ENCODE data around the gene MCM7. TPM values are rescaled to one million over a fixed set of nuclear protein-coding genes. Genes with fewer than 3 reads are reported as not detected.

Gene MCM7
- total RNA-seq, 4 donors from 2014 or later, result 31.8 to 67.3 (median 63.1) TPM

- 93 to 95% methylated on average over 4 to 6 of the region's 9 CpGs for WGBS, 2 donors
- H3K4me3 ChIP-seq, result no peak overlapping the region
- no peak for TF ChIP-seq CTCF (IDR thresholded peaks at IDR 0.05)
- no peak for TF ChIP-seq POLR2A (IDR thresholded peaks at IDR 0.05)
These were observed 37.0 kb downstream of the MCM7 start for GRCh38 chr7:100064162-100064561.

GRCh38 chr7:100063376-100063775, 37.8 kb downstream of the MCM7 start:
- H3K27me3 ChIP-seq, result no peaks in the 10 kb centered on the region
- DNase-seq, result no peak
- peaks cover 0 to 81% (median 9%) of the 10 kb centered on the region in 3 donors for H3K36me3 ChIP-seq
- no peaks in the 10 kb centered on the region for H3K9me3 ChIP-seq
- H3K27ac ChIP-seq, result no peak overlapping the region
- 86 to 94% methylated on average over 4 of the region's 4 CpGs for WGBS, 2 donors
- no peak overlapping the region for H3K4me3 ChIP-seq
- peaks cover 0 to 8% (median 0%) of the 10 kb centered on the region in 3 donors for H3K4me1 ChIP-seq
- intact Hi-C loops (cut with DNase I), result loop anchor here (10.0 kb wide), 1 partner anchor 139 kb away; the partner anchor contains the start of gene GJC3
- TF ChIP-seq CTCF (IDR thresholded peaks at IDR 0.05), result no peak
- no peak for TF ChIP-seq POLR2A (IDR thresholded peaks at IDR 0.05)

More at GRCh38 chr7:100064162-100064561, 37.0 kb downstream of the MCM7 start:
- Histone ChIP-seq H3K27me3 (no peaks in the 10 kb centered on the region), H3K36me3 (peaks cover 0 to 81% (median 9%) of the 10 kb centered on the region in 3 donors), H3K4me1 (peaks cover 0 to 8% (median 0%) of the 10 kb centered on the region in 3 donors), H3K27ac (no peak overlapping the region), H3K9me3 (no peaks in the 10 kb centered on the region)
- DNase-seq, result no peak
- intact Hi-C loops (cut with DNase I), result loop anchor here (10.0 kb wide), 1 partner anchor 139 kb away; the partner anchor contains the start of gene GJC3

GRCh38 chr7:100061518-100062193, 39.5 kb downstream of the MCM7 start:
- H3K4me3 ChIP-seq, result no peak overlapping the region
- H3K9me3 ChIP-seq, result no peaks in the 10 kb centered on the region
- intact Hi-C loops (cut with DNase I), result loop anchor here (10.0 kb wide), 1 partner anchor 137 kb away; the partner anchor contains the start of gene GJC3
- DNase-seq, result no peak
- WGBS, 2 donors, result 91 to 92% methylated on average over 11 of the region's 11 CpGs
- H3K4me1 ChIP-seq, result peaks cover 0 to 8% (median 0%) of the 10 kb centered on the region in 3 donors
- no peak overlapping the region for H3K27ac ChIP-seq
- H3K27me3 ChIP-seq, result no peaks in the 10 kb centered on the region
- TF ChIP-seq POLR2A (IDR thresholded peaks at IDR 0.05) (no peak), CTCF (IDR thresholded peaks at IDR 0.05) (no peak)
- peaks cover 6 to 88% (median 22%) of the 10 kb centered on the region in 3 donors for H3K36me3 ChIP-seq

- intact Hi-C loops (cut with DNase I), result no loop called here
- 83% methylated on average over 2 to 5 of the region's 5 CpGs for WGBS, 2 donors
- H3K36me3 ChIP-seq, result peaks cover 6 to 80% (median 21%) of the 10 kb centered on the region in 3 donors
- no peaks in the 10 kb centered on the region for H3K27me3 ChIP-seq
- H3K9me3 ChIP-seq, result no peaks in the 10 kb centered on the region
- no peak for TF ChIP-seq CTCF (IDR thresholded peaks at IDR 0.05)
- TF ChIP-seq POLR2A (IDR thresholded peaks at IDR 0.05), result no peak
- peaks cover 0 to 8% (median 0%) of the 10 kb centered on the region in 3 donors for H3K4me1 ChIP-seq
- H3K27ac ChIP-seq, result no peak overlapping the region
- no peak for DNase-seq
- H3K4me3 ChIP-seq, result no peak overlapping the region
These were observed 41.9 kb downstream of the MCM7 start for GRCh38 chr7:100059251-100059739.

GRCh38 chr7:100057006-100057405, 44.2 kb downstream of the MCM7 start:
- TF ChIP-seq CTCF (IDR thresholded peaks at IDR 0.05), result no peak
- TF ChIP-seq POLR2A (IDR thresholded peaks at IDR 0.05), result no peak
- Histone ChIP-seq H3K36me3 (peaks cover 6 to 57% (median 12%) of the 10 kb centered on the region in 3 donors), H3K27ac (no peak overlapping the region), H3K4me3 (no peak overlapping the region), H3K27me3 (no peaks in the 10 kb centered on the region), H3K4me1 (peaks cover 0 to 20% (median 0%) of the 10 kb centered on the region in 3 donors), H3K9me3 (no peaks in the 10 kb centered on the region)
- intact Hi-C loops (cut with DNase I), result no loop called here
- WGBS, 2 donors, result 89 to 90% methylated on average over 5 to 7 of the region's 10 CpGs
- DNase-seq, result no peak
